ENCODE results near the gene SAMD9. TPM values are rescaled to one million over a fixed set of nuclear protein-coding genes. Genes with fewer than 3 reads are reported as not detected.

The SAMD9 gene
- polyA plus RNA-seq, 5 donors: 6.4 to 12.5 (median 11.0) TPM

Other genes with a start within 250 kb of the SAMD9 start
- 10 to 100 TPM; 10.4 to 19.8 (median 18.3) TPM for gene SAMD9L, start 30.4 kb upstream of the SAMD9 start, polyA plus RNA-seq (ENCODE audit: insufficient read depth in 1 of 5, insufficient read length in 5 of 5, low replicate concordance in 1 of 5)
- gene HEPACAM2, start 108.5 kb upstream of the SAMD9 start, polyA plus RNA-seq (ENCODE audit: insufficient read depth in 1 of 5, insufficient read length in 5 of 5, low replicate concordance in 1 of 5): 1 to 10 TPM; 1.3 to 5.8 (median 2.5) TPM
- gene VPS50, start 114.4 kb upstream of the SAMD9 start, polyA plus RNA-seq (ENCODE audit: insufficient read depth in 1 of 5, insufficient read length in 5 of 5, low replicate concordance in 1 of 5): 10 to 100 TPM; 18.8 to 34.2 (median 29.8) TPM

Measured in right lung (tissue), 5 donors.